Astrocyte of the spinal cord (primary cell): ENCODE data around the gene KLF15.

Experiments
- DNase-seq: peaks from one replicate; pipeline ENCODE4 v3.0.0; 2011; ENCODE audit warnings: low read depth, low spot score
- H3K4me3 ChIP-seq: 2 replicates; pipeline ENCODE4 v1.5.1; 2011; ENCODE audit warnings: low read depth, mild to moderate bottlenecking, low read length, moderate library complexity
- in situ Hi-C: cut with HindIII; loops from 2 replicates; pipeline ENCODE4 v1.10.0; 2017; ENCODE audit warnings: low sequenced_read_pairs
- TF ChIP-seq, protein P1 (sequence below): IDR thresholded peaks from 2 replicates; pipeline ENCODE4 v1.5.1; 2012; ENCODE audit warnings: low read depth, mild to moderate bottlenecking, low read length, inconsistent platforms

The KLF15 gene

DNA sequence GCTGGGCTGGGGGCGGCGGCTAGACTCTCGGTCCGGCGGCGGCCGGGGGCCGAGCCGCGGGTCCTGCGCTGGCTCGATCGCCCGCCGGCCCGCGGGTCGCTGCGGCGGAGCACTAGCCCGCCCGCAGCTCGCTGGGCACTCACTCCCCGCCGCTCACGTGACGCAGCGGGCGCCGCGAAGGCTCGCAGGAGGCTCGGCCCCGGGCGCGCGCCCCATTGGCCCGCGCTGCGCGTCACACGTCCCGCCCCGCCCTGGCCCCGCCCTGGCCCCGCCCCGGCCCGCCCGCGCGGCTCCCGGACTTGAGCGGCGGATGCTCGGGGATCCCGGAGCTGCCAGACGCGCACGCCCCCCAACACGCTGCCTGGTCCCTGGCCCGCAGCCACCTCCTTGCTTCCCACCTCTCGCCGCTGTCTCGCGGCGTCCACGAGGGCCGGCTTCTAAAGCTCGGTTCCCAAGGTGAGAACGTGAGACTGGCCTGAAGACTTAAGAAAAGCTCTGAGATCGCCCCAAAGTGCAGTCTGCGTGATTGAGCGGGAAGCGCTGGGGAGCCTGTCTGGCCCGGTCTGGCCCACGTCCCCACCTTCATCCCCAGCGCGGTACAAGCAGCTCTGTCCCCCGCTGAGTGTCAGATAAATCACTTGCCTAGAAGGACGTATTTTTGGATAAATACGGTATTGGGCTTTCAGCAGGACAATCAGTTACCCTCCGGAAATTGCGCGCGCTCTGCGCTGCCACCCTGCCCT is at the start of gene KLF15:
Gene KLF15 (minus strand): TSS at position 114 of the 743 bp plus-strand sequence. CDS start 4,486 bp downstream, outside the sequence.
- peak within 1 kb of the TSS; percentile 44 for H3K4me3 ChIP-seq

DNA sequence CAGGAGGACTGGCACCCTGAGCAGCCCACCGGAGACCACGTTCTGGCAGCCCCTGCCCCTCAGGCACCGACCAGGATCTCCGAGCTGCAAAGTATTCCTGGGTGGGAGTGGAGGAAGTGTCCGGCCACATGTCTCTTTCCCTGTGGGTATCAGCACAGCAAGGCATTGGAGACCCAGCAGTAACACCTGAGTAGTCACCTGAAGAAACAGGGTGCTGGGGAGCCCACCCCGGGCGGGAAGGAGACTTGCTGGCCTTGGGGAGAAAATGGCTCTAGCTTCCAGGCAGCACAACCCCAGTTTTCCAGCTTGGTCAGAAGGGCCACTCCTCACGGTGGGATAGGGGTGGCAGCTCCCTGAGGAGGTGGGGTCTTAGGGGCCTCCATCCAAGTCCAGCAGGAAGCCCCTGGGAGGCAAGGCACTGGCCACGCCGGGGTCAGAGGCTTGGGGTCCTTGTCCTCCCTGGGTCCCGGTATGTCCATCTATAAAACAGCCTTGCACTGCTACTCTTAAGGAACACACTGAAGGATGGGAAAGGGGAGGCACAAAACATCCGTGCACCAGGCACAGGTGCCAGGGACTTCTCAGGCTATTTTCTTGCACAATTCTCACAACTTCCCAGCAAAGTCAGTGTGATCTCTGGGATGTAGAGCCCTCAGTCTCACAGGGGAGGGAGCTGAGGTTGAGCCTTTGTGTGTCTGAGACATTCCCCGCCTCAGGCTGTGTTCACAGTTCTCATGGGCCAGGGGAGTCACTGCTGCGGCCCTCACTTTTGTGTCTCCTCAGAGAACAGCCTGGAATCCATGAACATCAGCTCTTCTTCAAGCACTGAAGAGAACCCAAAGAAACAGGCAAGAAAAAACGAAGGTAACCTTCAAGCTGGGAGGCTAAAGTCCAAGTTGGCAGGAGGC is 49.4 kb upstream of the KLF15 start:
- no peak overlapping the region for H3K4me3 ChIP-seq
- in situ Hi-C loops = no loop called here
- TF ChIP-seq, protein P1, sequence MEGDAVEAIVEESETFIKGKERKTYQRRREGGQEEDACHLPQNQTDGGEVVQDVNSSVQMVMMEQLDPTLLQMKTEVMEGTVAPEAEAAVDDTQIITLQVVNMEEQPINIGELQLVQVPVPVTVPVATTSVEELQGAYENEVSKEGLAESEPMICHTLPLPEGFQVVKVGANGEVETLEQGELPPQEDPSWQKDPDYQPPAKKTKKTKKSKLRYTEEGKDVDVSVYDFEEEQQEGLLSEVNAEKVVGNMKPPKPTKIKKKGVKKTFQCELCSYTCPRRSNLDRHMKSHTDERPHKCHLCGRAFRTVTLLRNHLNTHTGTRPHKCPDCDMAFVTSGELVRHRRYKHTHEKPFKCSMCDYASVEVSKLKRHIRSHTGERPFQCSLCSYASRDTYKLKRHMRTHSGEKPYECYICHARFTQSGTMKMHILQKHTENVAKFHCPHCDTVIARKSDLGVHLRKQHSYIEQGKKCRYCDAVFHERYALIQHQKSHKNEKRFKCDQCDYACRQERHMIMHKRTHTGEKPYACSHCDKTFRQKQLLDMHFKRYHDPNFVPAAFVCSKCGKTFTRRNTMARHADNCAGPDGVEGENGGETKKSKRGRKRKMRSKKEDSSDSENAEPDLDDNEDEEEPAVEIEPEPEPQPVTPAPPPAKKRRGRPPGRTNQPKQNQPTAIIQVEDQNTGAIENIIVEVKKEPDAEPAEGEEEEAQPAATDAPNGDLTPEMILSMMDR = no peak
- no peak for DNase-seq

More for the DNA sequence above, at the start of gene KLF15:
- in situ Hi-C loops = no loop called here
- TF ChIP-seq, protein P1 = no peak
- peak; percentile 66 for DNase-seq

DNA sequence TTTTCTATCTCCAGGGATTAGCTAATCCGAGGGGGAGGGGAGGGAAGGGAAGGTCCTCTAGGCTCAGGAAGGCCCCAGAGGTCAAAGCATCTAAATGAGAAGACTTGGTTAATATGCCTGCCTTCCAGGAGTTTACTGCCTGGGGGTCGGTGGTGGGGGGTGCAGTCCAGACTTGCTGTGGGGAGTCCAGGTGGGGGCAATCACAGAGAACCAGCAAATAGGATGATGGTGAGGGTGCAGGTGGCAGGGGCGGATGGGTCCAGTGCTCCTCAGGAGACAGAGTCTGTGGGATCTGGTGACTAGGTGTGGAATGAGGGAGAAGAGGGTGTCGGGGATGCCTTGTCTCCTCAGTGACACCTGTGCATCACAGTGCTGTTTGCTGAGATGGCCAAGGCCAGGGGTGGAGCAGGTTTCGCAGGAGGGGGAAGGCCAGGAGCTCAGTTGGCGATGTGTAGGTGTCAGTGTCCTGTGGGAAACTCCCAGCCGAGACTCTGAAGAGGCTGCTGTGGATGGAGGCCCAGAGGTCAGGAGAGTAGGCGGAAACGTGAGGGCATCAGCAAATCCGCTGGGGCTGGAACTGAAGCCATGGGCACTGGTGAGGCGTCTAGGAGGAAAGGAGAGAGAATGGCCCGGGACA is 45.6 kb upstream of the KLF15 start:
- TF ChIP-seq, protein P1 = no peak
- no peak for DNase-seq
- in situ Hi-C loops = no loop called here
- H3K4me3 ChIP-seq = no peak overlapping the region

DNA sequence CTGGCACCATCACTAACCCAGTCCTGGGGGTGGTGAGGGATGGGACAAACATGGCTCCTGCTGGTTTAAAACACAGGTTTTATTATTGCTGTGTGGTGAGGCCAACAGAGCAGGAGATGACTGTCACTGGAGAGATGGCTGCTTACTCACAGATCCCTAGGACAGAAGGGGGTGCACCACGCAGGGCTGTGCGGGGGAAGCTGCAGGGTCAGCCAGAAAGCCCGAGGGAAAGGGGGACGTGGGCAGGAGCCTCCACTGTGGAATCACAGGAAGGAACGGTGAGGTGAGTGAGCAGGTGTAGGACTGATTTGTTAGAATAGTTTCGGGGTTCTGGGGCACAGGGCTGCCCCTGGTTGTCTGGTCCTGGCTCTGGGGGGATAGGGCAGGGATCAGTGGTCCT is 45.0 kb upstream of the KLF15 start:
- no peak for DNase-seq
- in situ Hi-C loops = no loop called here
- no peak overlapping the region for H3K4me3 ChIP-seq
- TF ChIP-seq, protein P1 = no peak

DNA sequence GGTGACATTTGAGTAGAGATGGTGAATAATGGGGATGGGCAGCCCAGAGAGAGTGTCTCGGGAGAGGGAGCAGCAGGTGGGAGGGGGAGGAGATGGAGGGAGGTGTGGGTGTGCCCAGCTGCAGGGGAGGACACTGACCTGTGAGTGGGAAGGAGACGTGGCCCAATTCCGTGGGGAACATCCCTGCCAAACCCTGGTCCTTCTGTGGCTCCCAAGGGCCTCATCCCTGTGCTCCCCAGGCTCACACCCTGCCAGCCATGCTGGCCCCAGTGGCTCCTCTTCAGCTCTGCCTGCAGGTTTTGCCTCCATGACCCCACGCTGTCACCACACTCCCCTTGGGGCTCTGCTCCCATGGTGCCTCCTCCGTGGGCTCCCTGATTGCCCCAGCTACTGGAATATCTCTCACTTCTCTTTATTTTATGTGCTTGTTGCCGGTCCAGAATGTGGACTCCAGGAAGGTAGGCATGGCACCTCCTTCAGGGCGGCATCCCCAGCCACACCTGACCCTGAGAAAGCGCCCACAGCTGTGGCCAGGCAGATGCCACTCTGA is 44.5 kb upstream of the KLF15 start:
- in situ Hi-C loops = no loop called here
- no peak for DNase-seq
- no peak overlapping the region for H3K4me3 ChIP-seq
- TF ChIP-seq, protein P1 = no peak

DNA sequence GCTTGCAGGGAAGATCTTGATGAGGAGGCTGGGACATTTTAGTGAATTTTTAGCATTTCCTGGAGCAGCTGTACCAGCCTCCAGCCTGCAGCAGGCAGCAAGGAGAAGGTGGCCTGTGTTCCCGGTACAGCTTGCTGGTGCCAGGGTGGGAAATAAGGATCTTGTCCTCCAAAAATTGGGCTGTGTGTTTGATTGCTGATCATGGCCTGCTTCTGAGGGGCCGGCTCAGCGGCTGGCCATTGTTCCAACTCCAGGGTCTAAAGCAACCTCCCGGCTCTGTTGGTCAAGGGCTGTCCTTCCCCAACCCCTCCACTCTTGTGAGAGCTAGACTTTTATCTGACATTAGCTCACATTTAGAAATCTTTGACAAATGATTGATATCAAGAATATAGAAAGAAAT is 42.5 kb upstream of the KLF15 start:
- no peak overlapping the region for H3K4me3 ChIP-seq
- TF ChIP-seq, protein P1 = no peak
- DNase-seq = no peak
- in situ Hi-C loops = no loop called here
